ENCODE measurements around the gene APLNR.

APLNR gene

DNA sequence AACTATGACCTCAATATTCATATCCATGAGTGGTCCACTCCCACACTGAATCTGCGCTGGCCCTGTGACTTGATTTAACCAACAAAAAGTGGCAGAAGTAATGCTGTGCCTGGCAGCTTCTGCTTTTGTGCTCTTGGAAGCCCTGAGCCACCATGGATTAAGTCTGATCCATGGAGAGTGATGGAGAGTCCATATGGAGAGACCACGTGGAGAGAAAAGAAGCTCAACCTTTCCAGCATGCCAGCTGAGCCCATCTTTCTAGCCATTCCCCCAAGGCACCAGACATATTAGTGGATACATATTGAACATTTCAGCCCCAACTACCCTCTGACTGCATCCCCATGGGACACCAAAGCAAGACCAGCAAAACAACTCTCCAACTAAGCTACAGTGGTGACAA lies 39.3 kb downstream of the APLNR start:
- TF ChIP-seq, protein P1, sequence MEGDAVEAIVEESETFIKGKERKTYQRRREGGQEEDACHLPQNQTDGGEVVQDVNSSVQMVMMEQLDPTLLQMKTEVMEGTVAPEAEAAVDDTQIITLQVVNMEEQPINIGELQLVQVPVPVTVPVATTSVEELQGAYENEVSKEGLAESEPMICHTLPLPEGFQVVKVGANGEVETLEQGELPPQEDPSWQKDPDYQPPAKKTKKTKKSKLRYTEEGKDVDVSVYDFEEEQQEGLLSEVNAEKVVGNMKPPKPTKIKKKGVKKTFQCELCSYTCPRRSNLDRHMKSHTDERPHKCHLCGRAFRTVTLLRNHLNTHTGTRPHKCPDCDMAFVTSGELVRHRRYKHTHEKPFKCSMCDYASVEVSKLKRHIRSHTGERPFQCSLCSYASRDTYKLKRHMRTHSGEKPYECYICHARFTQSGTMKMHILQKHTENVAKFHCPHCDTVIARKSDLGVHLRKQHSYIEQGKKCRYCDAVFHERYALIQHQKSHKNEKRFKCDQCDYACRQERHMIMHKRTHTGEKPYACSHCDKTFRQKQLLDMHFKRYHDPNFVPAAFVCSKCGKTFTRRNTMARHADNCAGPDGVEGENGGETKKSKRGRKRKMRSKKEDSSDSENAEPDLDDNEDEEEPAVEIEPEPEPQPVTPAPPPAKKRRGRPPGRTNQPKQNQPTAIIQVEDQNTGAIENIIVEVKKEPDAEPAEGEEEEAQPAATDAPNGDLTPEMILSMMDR (IDR thresholded peaks at IDR 0.05; ENCODE audit: borderline replicate concordance, insufficient read depth, low read depth, low read length) = no peak
- H3K4me3 ChIP-seq (ENCODE audit: low read depth, low read length) = no peak overlapping the region

DNA sequence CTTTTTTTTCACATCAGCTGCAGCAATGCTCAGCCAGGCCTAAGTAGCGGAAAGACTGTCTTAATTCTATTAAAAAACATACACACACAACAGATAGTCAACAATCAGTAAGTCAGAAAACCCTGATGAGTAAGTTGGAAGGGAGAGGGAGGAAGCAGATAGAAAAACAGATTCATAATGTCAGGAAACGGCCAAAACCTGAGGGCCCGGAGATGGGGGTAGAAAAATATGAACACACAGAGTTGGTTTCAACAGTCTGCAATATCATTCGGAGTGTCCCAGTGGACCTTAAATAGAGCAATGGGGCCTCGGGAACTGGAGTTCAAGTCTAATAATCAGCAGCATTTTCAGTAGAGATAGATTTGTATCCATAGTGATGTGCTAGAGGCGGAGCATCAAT lies 40.5 kb downstream of the APLNR start:
- no peak overlapping the region for H3K4me3 ChIP-seq (ENCODE audit: low read depth, low read length)
- TF ChIP-seq, protein P1 (IDR thresholded peaks at IDR 0.05; ENCODE audit: borderline replicate concordance, insufficient read depth, low read depth, low read length) = no peak

DNA sequence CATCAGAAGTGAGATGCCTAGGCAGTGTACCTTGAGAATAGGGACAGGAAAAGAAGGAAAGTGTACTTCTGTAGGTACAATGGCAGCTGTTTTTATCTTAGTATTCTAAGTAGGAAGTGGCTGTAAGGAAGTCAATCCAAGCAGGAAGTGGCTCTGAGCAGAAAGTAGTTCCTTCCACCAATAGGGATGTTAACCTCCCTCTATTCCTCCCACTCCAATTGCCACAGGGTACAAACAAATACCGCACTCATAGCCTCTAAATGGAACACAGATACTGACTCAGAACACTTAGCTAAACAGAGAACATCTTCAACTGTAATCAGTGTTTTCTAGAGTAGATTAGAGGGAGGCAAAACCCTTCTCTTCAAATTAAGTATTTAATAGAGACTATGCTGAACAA lies 44.7 kb downstream of the APLNR start:
- TF ChIP-seq, protein P1 (IDR thresholded peaks at IDR 0.05; ENCODE audit: borderline replicate concordance, insufficient read depth, low read depth, low read length) = no peak
- no peak overlapping the region for H3K4me3 ChIP-seq (ENCODE audit: low read depth, low read length)

DNA sequence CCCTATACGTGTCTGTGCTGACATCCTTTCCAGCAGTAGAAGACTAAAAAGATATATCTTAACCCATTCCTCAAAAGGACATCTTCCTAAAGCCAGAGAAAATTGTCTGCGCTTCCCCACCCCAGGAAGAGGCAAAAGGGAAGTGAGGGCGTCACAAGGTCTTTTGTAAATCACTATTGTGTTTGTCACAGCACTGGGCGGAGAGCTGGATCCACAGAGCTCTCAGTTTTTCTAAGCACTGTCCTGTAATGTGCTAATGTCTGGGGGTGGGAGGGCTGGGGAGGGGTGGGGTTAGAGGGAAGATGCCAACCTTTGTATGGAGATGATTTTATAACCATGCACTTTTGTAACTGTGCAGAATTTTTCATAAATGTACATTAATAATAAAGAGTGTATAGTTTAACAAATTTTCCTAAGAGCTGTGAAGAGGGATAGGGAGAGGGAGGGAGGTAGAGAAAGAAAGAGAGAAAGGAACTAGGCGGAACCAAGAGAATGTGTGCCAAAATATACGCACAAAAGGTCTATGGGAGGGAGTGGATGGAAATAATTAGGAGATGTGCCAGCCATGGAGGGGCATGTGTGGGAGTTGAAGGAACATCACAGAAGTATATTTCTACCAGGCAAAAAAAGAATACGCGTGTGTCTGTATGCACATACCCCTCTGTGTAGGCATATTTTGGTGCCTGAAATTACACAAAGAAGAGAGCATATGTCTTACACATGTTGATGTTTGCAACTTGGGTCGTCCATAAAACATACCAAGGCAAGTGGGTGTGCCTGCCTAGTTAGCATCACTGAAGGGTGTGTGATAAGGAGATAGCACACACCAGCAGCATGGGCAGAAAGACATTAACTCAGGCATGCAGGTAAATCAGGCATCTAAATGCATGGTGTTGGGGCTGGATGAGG lies 45.5 kb downstream of the APLNR start:
- TF ChIP-seq, protein P1 (IDR thresholded peaks at IDR 0.05; ENCODE audit: borderline replicate concordance, insufficient read depth, low read depth, low read length) = no peak
- H3K4me3 ChIP-seq (ENCODE audit: low read depth, low read length) = no peak overlapping the region

DNA sequence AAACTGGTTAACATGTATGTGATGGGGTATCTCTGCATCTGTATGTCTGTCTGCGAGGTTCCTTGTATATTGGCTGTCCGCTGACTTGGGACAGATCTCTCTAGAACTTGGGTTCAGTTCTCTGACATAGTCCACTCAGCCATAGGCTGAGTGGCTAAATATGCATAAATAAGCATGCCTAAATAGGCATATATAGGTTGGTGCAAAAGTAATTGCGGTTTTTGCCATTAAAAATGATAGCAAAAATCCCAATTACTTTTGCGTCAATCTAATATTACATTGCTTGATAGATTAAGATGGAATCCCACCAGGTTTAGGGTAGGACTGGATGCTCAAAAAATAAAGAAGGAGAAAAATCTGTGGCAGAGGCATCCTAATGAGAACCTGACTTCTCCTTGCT lies 46.5 kb downstream of the APLNR start:
- no peak overlapping the region for H3K4me3 ChIP-seq (ENCODE audit: low read depth, low read length)
- TF ChIP-seq, protein P1 (IDR thresholded peaks at IDR 0.05; ENCODE audit: borderline replicate concordance, insufficient read depth, low read depth, low read length) = no peak
